Measurements from ENCODE around the gene GID8. TPM values are rescaled to one million over a fixed set of nuclear protein-coding genes. Genes with fewer than 3 reads are reported as not detected.

The GID8 gene
- polyA plus RNA-seq, 2 of the 4 experiments (the other 2 are of a cell fraction), result 19.2 to 24.5 TPM

GRCh38 chr20:62966212-62967148 lies 28.5 kb downstream of the GID8 start:
- DNase-seq (ENCODE audit: low read depth in 1 of 2, low spot score in 1 of 2), result no peak
- no peaks in the 10 kb centered on the region for H3K4me1 ChIP-seq
- no peaks in the 10 kb centered on the region for H3K9me3 ChIP-seq
- ChIA-PET CTCF (no interaction called here), POLR2A (no interaction called here)
- FAIRE-seq, result no peak
- H3K4me2 ChIP-seq, result no peak overlapping the region
- no peak overlapping the region for H3K4me3 ChIP-seq
- TF ChIP-seq TP53 (CRISPR knock-in tag; IDR thresholded peaks at IDR 0.05), result no peak
- TF ChIP-seq FOSL2 (IDR thresholded peaks at IDR 0.05), result no peak
- TF ChIP-seq FOSL2 (CRISPR knock-in tag; IDR thresholded peaks at IDR 0.05), result no peak
- TF ChIP-seq HOXB5 (CRISPR knock-in tag; IDR thresholded peaks at IDR 0.05), result no peak
- no peak for TF ChIP-seq RFX5 (IDR thresholded peaks at IDR 0.05)
- no peak for TF ChIP-seq SREBF2 (IDR thresholded peaks at IDR 0.05)
- TF ChIP-seq NPAS2 (CRISPR knock-in tag; IDR thresholded peaks at IDR 0.05; ENCODE audit: borderline replicate concordance), result no peak
- TF ChIP-seq REST (IDR thresholded peaks at IDR 0.05), result no peak
- TF ChIP-seq POLR2A (IDR thresholded peaks at IDR 0.05; ENCODE audit: low read length), result no peak
- no peak for TF ChIP-seq POLR2AphosphoS2 (conservative IDR thresholded peaks at IDR 0.05; ENCODE audit: low read length)
- TF ChIP-seq FOSB (CRISPR knock-in tag; IDR thresholded peaks at IDR 0.05), result no peak
- no peak for TF ChIP-seq BCL3 (IDR thresholded peaks at IDR 0.05)
- TF ChIP-seq NFE2L2 (conservative IDR thresholded peaks at IDR 0.05; ENCODE audit: low read length), result no peak
- no peak for TF ChIP-seq EP300 (IDR thresholded peaks at IDR 0.05)
- TF ChIP-seq ZC3H11A (IDR thresholded peaks at IDR 0.05), result no peak
- no peak for TF ChIP-seq NR3C1 (IDR thresholded peaks at IDR 0.05)
- no peak for TF ChIP-seq ZFP36 (IDR thresholded peaks at IDR 0.05; ENCODE audit: borderline replicate concordance, partially characterized antibody)
- no peak for TF ChIP-seq CTCF (IDR thresholded peaks at IDR 0.05)
- TF ChIP-seq MYC (IDR thresholded peaks at IDR 0.05; ENCODE audit: borderline replicate concordance, low read length), result no peak
- 55% methylated on average over 16 of the region's 27 CpGs for WGBS (ENCODE audit: missing lambda C conversion rate)
- no peak overlapping the region for H3K27ac ChIP-seq
- no peak for ATAC-seq

- Histone ChIP-seq H3K4me2 (no peak overlapping the region), H3K4me1 (no peaks in the 10 kb centered on the region), H3K9me3 (no peaks in the 10 kb centered on the region), H3K4me3 (no peak overlapping the region), H3K27ac (no peak overlapping the region)
- no peak for FAIRE-seq
- WGBS (ENCODE audit: missing lambda C conversion rate), result 41% methylated on average over 4 of the region's 6 CpGs
- DNase-seq (ENCODE audit: low read depth in 1 of 2, low spot score in 1 of 2), result no peak
- POLR2A ChIA-PET, result no interaction called here
- CTCF ChIA-PET, result interaction anchor here (0.6 to 1.1 kb wide), 2 partner anchors 9 to 19 kb away, joined by 3 read pairs; no protein-coding TSS in a partner anchor
- no peak for ATAC-seq
- TF ChIP-seq JUN (IDR thresholded peaks at IDR 0.05) (no peak), MAZ (IDR thresholded peaks at IDR 0.05; ENCODE audit: borderline replicate concordance, low read depth, low read length) (no peak), MAFK (IDR thresholded peaks at IDR 0.05; ENCODE audit: partially characterized antibody) (no peak), CTCF (IDR thresholded peaks at IDR 0.05) (no peak), TP53 (CRISPR knock-in tag; IDR thresholded peaks at IDR 0.05) (no peak), ZSCAN20 (CRISPR knock-in tag; IDR thresholded peaks at IDR 0.05) (no peak), JUNB (IDR thresholded peaks at IDR 0.05) (no peak), GATA3 (IDR thresholded peaks at IDR 0.05; ENCODE audit: borderline replicate concordance) (no peak), MAX (IDR thresholded peaks at IDR 0.05) (no peak), EHF (CRISPR knock-in tag; IDR thresholded peaks at IDR 0.05) (no peak), SMC3 (IDR thresholded peaks at IDR 0.05) (no peak)
Observed at GRCh38 chr20:62967149-62967501, 29.2 kb downstream of the GID8 start.

Data from A549 (cell line).